Muscle layer of colon (tissue), 2 donors: ENCODE measurements around the gene MAMSTR.
A peak's percentile ranks its signal among the peaks of the same experiment; 100 is the strongest.

Experiments
- H3K27ac ChIP-seq: one replicate; pipeline ENCODE4 v1.7.0; 2013; ENCODE audit warnings: low read depth, mild to moderate bottlenecking, low read length, moderate library complexity
- H3K27me3 ChIP-seq, 2 donors: one replicate each; pipeline ENCODE4 v1.7.0; 2013; ENCODE audit warnings: low read length in 2 of 2, mild to moderate bottlenecking in 2 of 2; ENCODE audit not compliant: insufficient read depth in 2 of 2, control insufficient read depth in 1 of 2
- H3K36me3 ChIP-seq: one replicate; pipeline ENCODE4 v1.7.0; 2013; ENCODE audit warnings: mild to moderate bottlenecking, low read length; ENCODE audit not compliant: insufficient read depth
- H3K4me1 ChIP-seq: one replicate; pipeline ENCODE4 v1.7.0; 2013; ENCODE audit warnings: mild to moderate bottlenecking, low read length; ENCODE audit not compliant: insufficient read depth
- H3K4me3 ChIP-seq, 2 donors: one replicate each; pipeline ENCODE4 v1.7.0; 2013; ENCODE audit warnings: low read length in 2 of 2, low read depth in 1 of 2, mild to moderate bottlenecking in 1 of 2, moderate library complexity in 1 of 2
- H3K9ac ChIP-seq: one replicate; pipeline ENCODE4 v1.7.0; 2013; ENCODE audit warnings: low read length
- H3K9me3 ChIP-seq: one replicate; pipeline ENCODE4 v1.7.0; 2013; ENCODE audit warnings: mild to moderate bottlenecking, low read length
- donor health status: abdominal sarcoma.
- donor health status: Adenocarcinoma of cecum.

Gene MAMSTR

GRCh38 chr19:48755084-48755641, 35.6 kb upstream of the MAMSTR start, which contains the start of gene FGF21:
TSS of gene FGF21 (plus strand) at chr19:48755524. CDS start at chr19:48756237, 713 bp downstream.
- H3K9ac ChIP-seq, result no peak within 1 kb of the TSS
- H3K4me3 ChIP-seq, result no peak within 1 kb of the TSS
- no peak within 1 kb of the TSS for H3K27ac ChIP-seq
- H3K9me3 ChIP-seq, result no peaks in the 10 kb centered on the region
- H3K36me3 ChIP-seq, result no peaks in the 10 kb centered on the region
- no peaks in the 10 kb centered on the region for H3K4me1 ChIP-seq
- H3K27me3 ChIP-seq, result peaks cover 0 to 44% of the 10 kb centered on the region in 2 donors

- no peak within 1 kb of the TSS for H3K27ac ChIP-seq
- no peak within 1 kb of the TSS for H3K9ac ChIP-seq
- H3K9me3 ChIP-seq, result no peaks in the 10 kb centered on the region
- H3K4me1 ChIP-seq, result no peaks in the 10 kb centered on the region
- H3K27me3 ChIP-seq, result peaks cover 0 to 49% of the 10 kb centered on the region in 2 donors
- H3K4me3 ChIP-seq, result peak within 1 kb of the TSS in 1 of 2 donors; percentile 12
- no peaks in the 10 kb centered on the region for H3K36me3 ChIP-seq
Observed at GRCh38 chr19:48752496-48753365, 33.2 kb upstream of the MAMSTR start, which contains the start of gene FUT1. TSS of gene FUT1 (minus strand) at chr19:48752641. CDS start at chr19:48751281, 1,360 bp downstream.

GRCh38 chr19:48751845-48752495, 32.4 kb upstream of the MAMSTR start:
- H3K9ac ChIP-seq, result no peak overlapping the region

GRCh38 chr19:48750771-48751504, 31.4 kb upstream of the MAMSTR start:
- no peak overlapping the region for H3K9ac ChIP-seq
- H3K36me3 ChIP-seq, result no peaks in the 10 kb centered on the region
- H3K4me1 ChIP-seq, result no peaks in the 10 kb centered on the region
- no peak overlapping the region for H3K4me3 ChIP-seq
- H3K9me3 ChIP-seq, result no peaks in the 10 kb centered on the region
- peaks cover 6 to 55% of the 10 kb centered on the region in 2 donors for H3K27me3 ChIP-seq
- no peak overlapping the region for H3K27ac ChIP-seq

More at GRCh38 chr19:48751845-48752495, 32.4 kb upstream of the MAMSTR start:
- Histone ChIP-seq H3K4me3 (peak overlapping the region in 1 of 2 donors; percentile 12), H3K27ac (no peak overlapping the region), H3K36me3 (no peaks in the 10 kb centered on the region), H3K27me3 (peaks cover 0 to 52% of the 10 kb centered on the region in 2 donors), H3K4me1 (no peaks in the 10 kb centered on the region), H3K9me3 (no peaks in the 10 kb centered on the region)

GRCh38 chr19:48750351-48750750, 30.8 kb upstream of the MAMSTR start:
- H3K4me1 ChIP-seq, result no peaks in the 10 kb centered on the region
- no peak overlapping the region for H3K27ac ChIP-seq
- H3K9me3 ChIP-seq, result no peaks in the 10 kb centered on the region
- H3K36me3 ChIP-seq, result no peaks in the 10 kb centered on the region
- no peak overlapping the region for H3K4me3 ChIP-seq
- peaks cover 11 to 60% of the 10 kb centered on the region in 2 donors for H3K27me3 ChIP-seq
- H3K9ac ChIP-seq, result no peak overlapping the region

GRCh38 chr19:48749571-48750198, 30.2 kb upstream of the MAMSTR start:
- no peak overlapping the region for H3K4me3 ChIP-seq
- H3K9ac ChIP-seq, result no peak overlapping the region
- no peaks in the 10 kb centered on the region for H3K9me3 ChIP-seq
- peaks cover 11 to 56% of the 10 kb centered on the region in 2 donors for H3K27me3 ChIP-seq
- no peak overlapping the region for H3K27ac ChIP-seq
- no peaks in the 10 kb centered on the region for H3K36me3 ChIP-seq
- H3K4me1 ChIP-seq, result no peaks in the 10 kb centered on the region

GRCh38 chr19:48746738-48747575, 27.4 kb upstream of the MAMSTR start, which contains the start of gene IZUMO1:
TSS of gene IZUMO1 (minus strand) at chr19:48746909. CDS start at chr19:48745859, 1,050 bp downstream.
- Histone ChIP-seq H3K9ac (no peak within 1 kb of the TSS), H3K9me3 (no peaks in the 10 kb centered on the region), H3K36me3 (no peaks in the 10 kb centered on the region), H3K27me3 (peaks cover 11 to 41% of the 10 kb centered on the region in 2 donors), H3K4me3 (peak within 1 kb of the TSS in 1 of 2 donors; percentile 6), H3K27ac (no peak within 1 kb of the TSS), H3K4me1 (no peaks in the 10 kb centered on the region)

- no peaks in the 10 kb centered on the region for H3K9me3 ChIP-seq
- no peak overlapping the region for H3K4me3 ChIP-seq
- no peaks in the 10 kb centered on the region for H3K4me1 ChIP-seq
- no peaks in the 10 kb centered on the region for H3K36me3 ChIP-seq
- no peak overlapping the region for H3K27ac ChIP-seq
- no peak overlapping the region for H3K9ac ChIP-seq
- H3K27me3 ChIP-seq, result peaks cover 11 to 33% of the 10 kb centered on the region in 2 donors
Observed at GRCh38 chr19:48746110-48746509, 26.6 kb upstream of the MAMSTR start.

GRCh38 chr19:48745208-48745995, 25.9 kb upstream of the MAMSTR start:
- H3K4me1 ChIP-seq, result no peaks in the 10 kb centered on the region
- H3K9me3 ChIP-seq, result no peaks in the 10 kb centered on the region
- peaks cover 11 to 28% of the 10 kb centered on the region in 2 donors for H3K27me3 ChIP-seq
- H3K27ac ChIP-seq, result no peak overlapping the region
- no peak overlapping the region for H3K9ac ChIP-seq
- H3K4me3 ChIP-seq, result no peak overlapping the region
- no peaks in the 10 kb centered on the region for H3K36me3 ChIP-seq
